ENCODE measurements around the gene LY6G6F. TPM values are rescaled to one million over a fixed set of nuclear protein-coding genes. Genes with fewer than 3 reads are reported as not detected.

LY6G6F gene
- total and polyA plus RNA-seq, 2 of the 13 experiments (the other 11 are each of a cell fraction or from before 2014, with no cell fraction given): not detected

GRCh38 chr6:31665501-31666336 lies 40.9 kb upstream of the LY6G6F start, which contains the start of gene CSNK2B (continued):
- TF ChIP-seq GLMP (CRISPR knock-in tag; IDR thresholded peaks at IDR 0.05; ENCODE audit: borderline replicate concordance) (no peak), ZNF704 (CRISPR knock-in tag; IDR thresholded peaks at IDR 0.05; ENCODE audit: borderline replicate concordance) (no peak), ZNF597 (CRISPR knock-in tag; IDR thresholded peaks at IDR 0.05) (peak; percentile 80; the same call in 1 of the 2 replicates), CENPBD1 (CRISPR knock-in tag; IDR thresholded peaks at IDR 0.05; ENCODE audit: borderline replicate concordance, low read depth) (no peak; the same call in 1 of the 2 replicates), ZFP91 (CRISPR knock-in tag; IDR thresholded peaks at IDR 0.05; ENCODE audit: borderline replicate concordance) (no peak; the same call in 1 of the 2 replicates), ZBTB49 (CRISPR knock-in tag; IDR thresholded peaks at IDR 0.05; ENCODE audit: borderline replicate concordance) (no peak), HNRNPL (IDR thresholded peaks at IDR 0.05; ENCODE audit: low read depth, low read length) (peak; percentile 80; the same call in 1 of the 2 replicates), NRL (CRISPR knock-in tag; IDR thresholded peaks at IDR 0.05; ENCODE audit: borderline replicate concordance) (peak; percentile 74), ZNF816 (CRISPR knock-in tag; IDR thresholded peaks at IDR 0.05; ENCODE audit: borderline replicate concordance) (no peak), HOXA5 (CRISPR knock-in tag; IDR thresholded peaks at IDR 0.05) (no peak), MED8 (CRISPR knock-in tag; IDR thresholded peaks at IDR 0.05; ENCODE audit: insufficient replicate concordance) (peak; percentile 87), ZNF564 (CRISPR knock-in tag; IDR thresholded peaks at IDR 0.05) (no peak), EHMT2 (IDR thresholded peaks at IDR 0.05; ENCODE audit: borderline replicate concordance, low read depth, low read length) (no peak), NR2F1 (CRISPR knock-in tag; IDR thresholded peaks at IDR 0.05) (no peak; a peak in 1 of 4 replicates), PAWR (CRISPR knock-in tag; IDR thresholded peaks at IDR 0.05; ENCODE audit: borderline replicate concordance) (0 out of 2 replicates have a peak, but pooled peaks have one; percentile 68), TARDBP (CRISPR knock-in tag; IDR thresholded peaks at IDR 0.05) (peak; percentile 80), ZNF672 (CRISPR knock-in tag; IDR thresholded peaks at IDR 0.05) (no peak)
